Fibroblast of lung (primary cell): ENCODE measurements around the gene SLC9A3. TPM values are rescaled to one million over a fixed set of nuclear protein-coding genes. Genes with fewer than 3 reads are reported as not detected.

Experiments used
- DNase-seq, 2 donors: peaks; one replicate each; pipeline versions ENCODE4 v3.0.0 to v3.0.0-alpha.2; 2010; ENCODE audit warnings: low read depth in 2 of 2
- H2AFZ ChIP-seq: 2 replicates; pipeline ENCODE4 v1.5.1; 2012; ENCODE audit warnings: low read length, control low read depth, inconsistent platforms
- H3K27ac ChIP-seq: 2 replicates; pipeline ENCODE4 v1.5.1; 2011; ENCODE audit warnings: low read length, control low read depth; ENCODE audit not compliant: insufficient read depth
- H3K27me3 ChIP-seq: 2 replicates; pipeline ENCODE4 v1.5.1; 2011; ENCODE audit warnings: mild to moderate bottlenecking, low read length; ENCODE audit not compliant: control insufficient read depth, insufficient read depth
- H3K36me3 ChIP-seq: 2 replicates; pipeline ENCODE4 v1.5.1; 2011; ENCODE audit warnings: low read length; ENCODE audit not compliant: control insufficient read depth, insufficient read depth
- H3K4me1 ChIP-seq: 2 replicates; pipeline ENCODE4 v1.5.1; 2011; ENCODE audit warnings: low read length; ENCODE audit not compliant: control insufficient read depth, insufficient read depth; ENCODE audit errors: extremely low read depth
- H3K4me2 ChIP-seq: 2 replicates; pipeline ENCODE4 v1.5.1; 2011; ENCODE audit warnings: low read length, control low read depth; ENCODE audit not compliant: insufficient read depth; ENCODE audit errors: extremely low read depth
- H3K4me3 ChIP-seq, 4 experiments: fragments of 200-600 bp in 1 of 4; sonication (generic) in 1 of 4; replicated peaks in 1 of 4; 2 replicates each; pipeline ENCODE4 v1.5.1; 2011 to 2016; ENCODE audit warnings: low read length in 4 of 4, low read depth in 3 of 4, mild to moderate bottlenecking in 3 of 4, control low read depth in 2 of 4, inconsistent platforms in 1 of 4, mixed read lengths in 1 of 4; ENCODE audit not compliant: insufficient read depth in 1 of 4; ENCODE audit errors: control extremely low read depth in 1 of 4
- H3K79me2 ChIP-seq: 2 replicates; pipeline ENCODE4 v1.5.1; 2012; ENCODE audit warnings: mild to moderate bottlenecking, low read length, inconsistent platforms; ENCODE audit not compliant: control insufficient read depth, insufficient read depth
- H3K9ac ChIP-seq: 2 replicates; pipeline ENCODE4 v1.5.1; 2011; ENCODE audit warnings: mild to moderate bottlenecking, low read length, control low read depth; ENCODE audit not compliant: insufficient read depth
- H3K9me3 ChIP-seq: 2 replicates; pipeline ENCODE4 v1.5.1; 2012; ENCODE audit warnings: low read depth, low read length; ENCODE audit not compliant: control insufficient read depth, insufficient read depth
- H4K20me1 ChIP-seq: 2 replicates; pipeline ENCODE4 v1.5.1; 2011; ENCODE audit warnings: low read length; ENCODE audit not compliant: control insufficient read depth, insufficient read depth; ENCODE audit errors: extremely low read depth
- EZH2 ChIP-seq: IDR thresholded peaks from 2 replicates; pipeline ENCODE4 v1.5.1; 2012; ENCODE audit warnings: low read length, control low read depth, mild to moderate bottlenecking; ENCODE audit errors: missing control alignments
- polyA plus RNA-seq, 2 donors: library from polyadenylated mRNA; depleted of rRNA in 1 of 2; stranded (reverse) in 1 of 2; unstranded in 1 of 2; fragments of >200 nt; gene quantifications; 2 replicates each; pipeline ENCODE4 v1.2.1, GENCODE V29; 2011 to 2012; ENCODE audit warnings: missing spikeins in 1 of 2
- total RNA-seq: library from RNA; depleted of rRNA; stranded (reverse); fragments of >200 nt; gene quantifications from 2 replicates; pipeline ENCODE4 v1.2.1, GENCODE V29; 2014
- TF ChIP-seq, protein P1 (sequence below), 2 donors: IDR thresholded peaks in 1 of 2; conservative IDR thresholded peaks in 1 of 2; 1 replicate in 1 of 2; 2 replicates in 1 of 2; pipeline ENCODE4 v1.5.1; 2011 to 2012; ENCODE audit warnings: low read length in 2 of 2, control low read depth in 1 of 2, inconsistent platforms in 1 of 2, low read depth in 1 of 2, mild to moderate bottlenecking in 1 of 2

SLC9A3 gene
- total and polyA plus RNA-seq, 2 donors (not counting 1 experiment from before 2014, with no cell fraction given): 0.50 to 0.84 TPM

DNA sequence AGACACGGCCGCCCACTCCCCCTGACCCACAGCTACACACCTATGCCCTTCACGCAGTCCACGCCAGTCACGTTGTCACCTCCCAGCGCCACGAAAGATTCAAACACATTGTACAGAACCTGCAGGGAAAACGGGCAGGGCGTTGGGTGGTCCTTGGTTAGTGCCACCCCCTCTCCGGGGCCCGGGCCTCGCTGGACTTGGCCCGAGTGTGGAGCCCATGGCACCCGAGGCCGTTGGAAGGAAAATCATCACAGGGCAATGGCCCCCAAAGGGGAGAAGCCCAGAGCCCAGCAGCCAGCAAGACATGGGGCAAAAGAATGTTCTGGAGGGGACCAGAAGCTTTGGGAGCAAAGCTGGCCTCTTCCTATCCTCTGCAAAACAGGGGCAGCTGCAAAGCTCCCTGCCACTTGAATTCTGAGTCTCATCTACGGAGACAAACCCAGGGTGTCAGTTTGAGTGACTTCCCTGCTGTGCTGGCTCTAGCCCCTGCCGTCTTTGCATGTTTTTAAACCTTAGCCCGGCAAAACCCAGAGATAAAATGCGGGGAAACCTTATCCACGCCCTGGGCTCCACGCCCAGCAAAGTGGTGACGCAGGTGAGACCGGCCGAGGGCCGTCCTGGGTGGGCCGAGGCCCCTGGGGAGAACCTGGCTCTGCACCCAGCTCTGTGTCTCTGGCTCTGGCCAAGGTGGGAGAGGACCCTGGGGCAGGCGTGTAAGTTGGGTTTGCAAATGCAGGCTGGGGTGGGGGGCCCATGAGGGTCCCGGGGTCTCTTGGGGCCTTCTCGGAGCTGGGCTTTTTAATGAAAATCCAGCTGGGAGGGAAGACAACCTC, 38.9 kb downstream of the SLC9A3 start:
- no peaks in the 10 kb centered on the region for H3K36me3 ChIP-seq
- no peaks in the 10 kb centered on the region for H4K20me1 ChIP-seq
- no peaks in the 10 kb centered on the region for H3K79me2 ChIP-seq
- no peak for TF ChIP-seq EZH2
- TF ChIP-seq, protein P1, sequence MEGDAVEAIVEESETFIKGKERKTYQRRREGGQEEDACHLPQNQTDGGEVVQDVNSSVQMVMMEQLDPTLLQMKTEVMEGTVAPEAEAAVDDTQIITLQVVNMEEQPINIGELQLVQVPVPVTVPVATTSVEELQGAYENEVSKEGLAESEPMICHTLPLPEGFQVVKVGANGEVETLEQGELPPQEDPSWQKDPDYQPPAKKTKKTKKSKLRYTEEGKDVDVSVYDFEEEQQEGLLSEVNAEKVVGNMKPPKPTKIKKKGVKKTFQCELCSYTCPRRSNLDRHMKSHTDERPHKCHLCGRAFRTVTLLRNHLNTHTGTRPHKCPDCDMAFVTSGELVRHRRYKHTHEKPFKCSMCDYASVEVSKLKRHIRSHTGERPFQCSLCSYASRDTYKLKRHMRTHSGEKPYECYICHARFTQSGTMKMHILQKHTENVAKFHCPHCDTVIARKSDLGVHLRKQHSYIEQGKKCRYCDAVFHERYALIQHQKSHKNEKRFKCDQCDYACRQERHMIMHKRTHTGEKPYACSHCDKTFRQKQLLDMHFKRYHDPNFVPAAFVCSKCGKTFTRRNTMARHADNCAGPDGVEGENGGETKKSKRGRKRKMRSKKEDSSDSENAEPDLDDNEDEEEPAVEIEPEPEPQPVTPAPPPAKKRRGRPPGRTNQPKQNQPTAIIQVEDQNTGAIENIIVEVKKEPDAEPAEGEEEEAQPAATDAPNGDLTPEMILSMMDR (conservative IDR thresholded peaks at IDR 0.05 in 1 of 2, IDR thresholded peaks at IDR 0.05 in 1 of 2; ENCODE audit: low read depth in 1 of 2, low read length in 2 of 2): no peak
- no peak overlapping the region for H2AFZ ChIP-seq
- H3K9me3 ChIP-seq: no peaks in the 10 kb centered on the region
- H3K4me3 ChIP-seq: no peak overlapping the region
- no peaks in the 10 kb centered on the region for H3K27me3 ChIP-seq
- no peak overlapping the region for H3K9ac ChIP-seq
- no peak for DNase-seq
- no peaks in the 10 kb centered on the region for H3K4me1 ChIP-seq
- H3K27ac ChIP-seq: no peak overlapping the region
- no peak overlapping the region for H3K4me2 ChIP-seq

DNA sequence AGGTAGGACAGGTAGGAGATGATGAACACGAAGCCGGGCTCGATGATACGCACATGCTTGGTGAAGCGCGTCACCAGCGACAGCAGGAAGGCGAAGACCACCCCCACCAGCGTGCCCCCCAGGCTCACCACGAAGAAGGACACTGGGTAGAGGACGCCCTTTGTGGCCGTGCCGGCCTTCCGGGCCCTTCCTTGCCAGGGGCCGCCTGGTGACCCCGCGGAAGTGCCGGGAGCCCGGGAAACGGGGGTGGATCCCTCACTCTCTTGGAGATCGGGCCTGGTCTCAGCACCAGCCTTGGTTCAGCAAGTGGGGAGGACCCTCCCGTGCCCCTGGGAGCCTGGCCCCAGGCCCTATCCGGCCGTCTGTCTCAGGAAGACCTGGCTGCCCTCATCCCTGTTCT, 39.7 kb downstream of the SLC9A3 start:
- Histone ChIP-seq H3K27me3 (no peaks in the 10 kb centered on the region), H3K79me2 (no peaks in the 10 kb centered on the region), H2AFZ (no peak overlapping the region), H3K4me1 (no peaks in the 10 kb centered on the region), H3K4me2 (no peak overlapping the region), H3K9ac (no peak overlapping the region), H3K9me3 (no peaks in the 10 kb centered on the region), H3K27ac (no peak overlapping the region), H3K4me3 (no peak overlapping the region), H4K20me1 (no peaks in the 10 kb centered on the region), H3K36me3 (no peaks in the 10 kb centered on the region)
- no peak for DNase-seq
- TF ChIP-seq, protein P1 (conservative IDR thresholded peaks at IDR 0.05 in 1 of 2, IDR thresholded peaks at IDR 0.05 in 1 of 2; ENCODE audit: low read depth in 1 of 2, low read length in 2 of 2): no peak
- no peak for TF ChIP-seq EZH2

DNA sequence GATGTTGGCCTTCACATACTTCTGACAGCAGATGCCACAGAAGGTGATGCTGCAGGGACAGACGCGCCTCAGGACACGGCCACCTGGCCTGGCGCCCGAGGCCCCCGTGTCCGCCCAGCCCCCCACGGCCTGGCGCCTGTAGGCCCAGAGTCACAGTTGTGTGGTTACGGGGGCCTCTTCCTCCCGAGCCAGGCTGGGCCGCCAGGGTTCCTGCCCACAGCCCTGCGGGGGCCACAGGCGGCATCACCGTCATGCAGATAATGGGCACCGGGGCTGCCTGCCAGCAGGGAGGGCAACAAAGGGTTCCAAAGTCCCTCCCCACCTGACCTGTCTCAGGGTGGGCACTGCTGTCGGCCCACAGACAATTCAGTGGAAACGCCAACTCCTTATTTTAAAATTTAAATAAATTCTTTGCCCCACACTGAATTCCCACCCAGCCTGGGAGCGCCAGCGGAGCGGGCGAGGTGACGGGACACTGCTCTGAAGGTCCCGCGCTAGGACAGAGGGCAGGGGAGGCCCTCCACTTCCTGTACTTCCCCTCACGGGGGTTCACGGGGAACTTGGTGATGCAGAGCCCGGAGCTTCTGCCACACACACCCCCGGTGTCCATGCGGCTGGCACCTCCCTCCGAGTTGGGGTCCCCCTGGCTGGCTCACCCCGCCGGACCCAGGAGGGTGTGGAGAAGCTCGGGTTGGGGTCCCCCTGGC, 40.7 kb downstream of the SLC9A3 start:
- Histone ChIP-seq H3K9ac (no peak overlapping the region), H3K79me2 (no peaks in the 10 kb centered on the region), H3K4me2 (no peak overlapping the region), H4K20me1 (no peaks in the 10 kb centered on the region), H3K36me3 (no peaks in the 10 kb centered on the region), H3K27me3 (no peaks in the 10 kb centered on the region), H3K27ac (no peak overlapping the region), H3K9me3 (no peaks in the 10 kb centered on the region), H2AFZ (no peak overlapping the region), H3K4me1 (no peaks in the 10 kb centered on the region), H3K4me3 (no peak overlapping the region)
- DNase-seq: no peak
- TF ChIP-seq EZH2: no peak
- TF ChIP-seq, protein P1 (conservative IDR thresholded peaks at IDR 0.05 in 1 of 2, IDR thresholded peaks at IDR 0.05 in 1 of 2; ENCODE audit: low read depth in 1 of 2, low read length in 2 of 2): no peak
